GM18505 (cell line): ENCODE data around the gene BMP2K.
"Not testable (repeated sequence)": the region's sequence is repeated elsewhere in the genome, so short reads cannot be mapped to it uniquely, and the experiment has no call there.

ENCODE experiments used
- ATAC-seq: cut with Tn5 transposase; IDR thresholded peaks from one replicate; pipeline ENCODE4 v1.9.1; 2021; ENCODE audit not compliant: unreplicated experiment
- POLR2A ChIP-seq: IDR thresholded peaks from 4 replicates; pipeline ENCODE4 v1.6.1; 2011; ENCODE audit warnings: borderline replicate concordance; ENCODE audit not compliant: insufficient read depth, insufficient read length; ENCODE audit errors: extremely low read depth

BMP2K gene

GRCh38 chr4:78796526-78796925, 20.4 kb downstream of the BMP2K start:
- ATAC-seq = no peak
- no peak for TF ChIP-seq POLR2A

DNA sequence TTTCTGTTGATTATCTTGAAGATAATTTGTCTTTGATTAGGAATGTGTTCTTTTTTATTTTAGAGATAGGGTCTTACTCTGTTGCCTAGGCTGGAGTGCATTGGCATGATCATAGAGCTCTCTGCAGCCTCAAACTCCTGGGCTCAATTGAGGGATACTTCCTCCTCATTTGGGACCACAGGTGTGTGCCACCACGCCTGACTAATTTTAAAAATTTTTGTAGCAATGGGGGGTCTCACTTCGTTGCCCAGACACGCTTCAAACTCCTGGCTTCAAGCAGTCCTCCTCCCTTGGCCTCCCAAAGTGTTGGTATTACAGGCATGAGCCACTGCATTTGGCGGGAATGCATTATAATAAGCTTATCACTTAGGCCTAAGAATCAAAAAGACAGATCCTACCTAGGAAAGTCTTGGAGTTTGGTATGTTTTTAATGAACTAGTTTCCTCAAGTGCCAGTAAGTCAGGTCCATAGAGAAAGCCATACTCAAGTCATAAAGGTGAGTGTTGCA, 21.7 kb downstream of the BMP2K start:
- no peak for TF ChIP-seq POLR2A
- no peak for ATAC-seq

- TF ChIP-seq POLR2A = no peak
- ATAC-seq = no peak
These were observed 23.7 kb downstream of the BMP2K start for GRCh38 chr4:78799551-78800495.

- no peak for ATAC-seq
- TF ChIP-seq POLR2A = no peak
These were observed 24.8 kb downstream of the BMP2K start for GRCh38 chr4:78800965-78801364.

DNA sequence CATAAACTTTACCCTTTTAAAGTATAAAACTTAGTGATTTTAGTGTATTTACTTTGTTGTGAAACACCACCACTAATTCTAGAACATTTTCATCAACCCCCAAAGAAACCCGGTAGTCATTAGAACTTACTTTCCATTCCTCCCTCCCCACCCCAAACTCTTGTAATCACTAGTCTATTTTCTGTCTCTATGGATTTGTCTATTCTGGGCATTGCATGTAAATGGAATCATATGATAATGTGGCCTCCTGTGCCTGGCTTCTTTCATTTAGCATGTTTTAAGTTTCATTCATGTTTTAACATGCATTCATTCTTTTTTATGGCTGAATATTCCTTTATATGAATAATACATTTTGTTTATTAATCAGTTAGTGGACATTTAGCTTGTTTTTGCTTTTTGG, 27.8 kb downstream of the BMP2K start:
- no peak for ATAC-seq
- no peak for TF ChIP-seq POLR2A

DNA sequence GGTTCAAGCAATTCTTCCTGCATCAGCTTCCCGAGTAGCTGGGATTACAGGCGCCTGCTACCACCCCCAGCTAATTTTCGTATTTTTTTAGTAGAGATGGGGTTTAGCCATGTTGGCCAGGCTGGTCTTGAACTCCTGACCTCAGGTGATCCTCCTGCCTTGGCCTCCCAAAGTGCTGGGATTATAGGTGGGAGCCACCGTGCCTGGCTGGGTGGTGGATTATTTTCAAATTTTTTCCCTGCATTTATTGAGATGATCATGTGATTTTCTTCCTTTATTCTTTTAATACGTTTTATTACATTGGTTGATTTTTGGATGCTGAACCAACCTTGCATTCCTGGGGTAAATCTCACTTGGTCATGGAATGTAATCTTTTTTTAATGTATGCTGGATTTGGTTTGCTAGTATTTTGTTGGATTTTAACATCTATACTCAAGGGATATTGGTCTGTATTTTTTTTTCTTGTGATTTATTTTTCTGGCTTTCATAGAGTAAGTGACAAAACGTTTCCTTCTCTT, 30.9 kb downstream of the BMP2K start:
- no peak for ATAC-seq

GRCh38 chr4:78809295-78809694, 33.1 kb downstream of the BMP2K start:
- TF ChIP-seq POLR2A = no peak
- no peak for ATAC-seq

More for the DNA sequence above, 30.9 kb downstream of the BMP2K start:
- TF ChIP-seq POLR2A = no peak

DNA sequence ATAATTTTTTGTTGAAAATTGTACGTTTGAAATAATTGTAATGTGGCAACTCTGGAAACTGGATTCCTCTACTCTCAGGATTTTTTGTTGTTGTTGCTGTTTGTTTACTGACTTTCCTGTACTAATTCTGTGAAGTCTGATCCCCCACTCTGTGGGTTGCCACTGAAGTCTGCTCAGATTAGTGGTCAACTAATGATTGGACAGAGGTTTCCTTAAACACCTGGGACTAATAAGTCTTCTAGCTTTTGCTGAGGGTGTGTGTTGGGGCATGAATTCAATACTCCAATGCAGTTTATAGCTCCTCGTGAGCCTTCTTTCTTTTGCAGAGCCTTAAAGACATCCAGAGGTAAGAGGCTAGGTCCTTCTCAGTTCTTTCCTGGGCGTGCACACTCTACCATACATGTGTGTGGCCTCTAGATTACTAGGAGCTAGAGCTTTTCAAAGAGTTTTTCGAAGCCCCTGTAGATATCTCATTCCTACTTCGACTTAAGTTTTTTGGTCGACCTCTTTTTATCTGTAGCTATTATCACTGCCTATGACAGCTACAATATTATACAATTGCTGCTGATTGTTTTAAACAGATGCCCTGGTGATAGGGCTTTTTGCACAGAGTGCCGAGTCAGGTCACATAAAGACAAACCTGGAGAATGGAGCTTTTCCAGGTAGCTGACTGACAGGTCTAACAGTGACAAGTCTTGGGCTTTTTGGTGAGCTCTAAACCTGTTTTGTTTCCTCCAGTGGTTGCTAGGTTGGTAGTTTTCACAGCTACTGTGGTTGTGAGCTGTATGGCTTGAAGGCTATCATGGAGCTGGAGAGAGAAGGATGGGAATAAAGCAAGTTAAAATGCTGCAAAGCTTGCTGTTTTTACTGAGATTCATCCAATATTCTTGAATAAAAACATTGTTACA, 34.0 kb downstream of the BMP2K start:
- no peak for ATAC-seq
- no peak for TF ChIP-seq POLR2A

GRCh38 chr4:78811034-78811433, 34.9 kb downstream of the BMP2K start:
- no peak for TF ChIP-seq POLR2A
- no peak for ATAC-seq

- no peak for TF ChIP-seq POLR2A
- ATAC-seq = no peak
These were observed 42.5 kb downstream of the BMP2K start for GRCh38 chr4:78818530-78819079.

DNA sequence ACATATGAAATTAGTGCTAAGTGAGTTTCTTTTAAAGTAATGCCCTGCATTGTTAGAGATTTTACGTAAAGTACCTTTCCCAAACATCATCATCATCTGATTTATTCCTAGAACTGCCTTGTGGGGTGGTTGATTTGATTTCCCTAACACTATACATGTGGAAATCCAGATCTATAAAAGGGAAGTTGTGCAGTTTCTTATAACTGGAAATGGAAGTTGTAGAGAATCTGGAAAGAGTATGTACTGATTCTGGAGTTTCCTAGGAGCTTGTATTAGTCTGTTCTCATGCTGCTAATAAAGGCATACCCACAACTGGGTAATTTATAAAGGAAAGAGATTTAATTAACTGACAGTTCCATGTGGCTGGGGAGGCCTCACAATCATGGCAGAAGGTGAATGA, 47.9 kb downstream of the BMP2K start:
- no peak for TF ChIP-seq POLR2A
- ATAC-seq = no peak

- no peak for TF ChIP-seq POLR2A
- ATAC-seq = no peak
These were observed 51.0 kb downstream of the BMP2K start for GRCh38 chr4:78827191-78827590.

- TF ChIP-seq POLR2A = no peak
- no peak for ATAC-seq
These were observed 53.1 kb downstream of the BMP2K start for GRCh38 chr4:78829296-78829695.

DNA sequence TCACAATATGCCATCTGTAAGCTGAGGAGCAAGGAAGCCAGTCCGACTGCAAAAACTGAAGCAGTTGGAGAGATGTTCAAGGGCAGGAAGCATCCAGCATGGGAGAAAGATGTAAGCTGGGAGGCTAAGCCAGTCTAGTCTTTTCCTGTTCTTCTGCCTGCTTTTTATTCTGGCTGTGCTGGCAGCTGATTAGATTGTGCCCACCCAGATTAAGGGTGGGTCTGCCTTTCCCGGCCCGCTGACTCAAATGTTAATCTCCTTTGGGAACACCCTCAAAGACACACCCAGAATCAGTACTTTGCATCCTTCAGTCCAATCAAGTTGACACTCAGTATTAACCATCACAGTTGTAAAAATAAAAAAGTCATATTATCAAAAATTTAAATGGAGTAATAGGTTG, 63.5 kb downstream of the BMP2K start:
- not testable (repeated sequence) for ATAC-seq

GRCh38 chr4:78840286-78840685, 64.1 kb downstream of the BMP2K start:
- ATAC-seq = not testable (repeated sequence)
